Left kidney (tissue), 2 donors: Measurements from ENCODE around the gene CCDC33. TPM values are rescaled to one million over a fixed set of nuclear protein-coding genes. Genes with fewer than 3 reads are reported as not detected.

Experiments
- DNase-seq: peaks from one replicate; pipeline ENCODE4 v3.0.0-alpha.2; 2013
- polyA plus RNA-seq: library from polyadenylated mRNA; unstranded; fragments of 120-200 nt; gene quantifications from one replicate; pipeline ENCODE4 v1.2.1, GENCODE V29; 2013; ENCODE audit not compliant: insufficient read length

The CCDC33 gene
- polyA plus RNA-seq, 1 donor = 9.0 TPM

GRCh38 chr15:74229686-74230085 lies 6.4 kb upstream of the CCDC33 start:
- DNase-seq = no peak

- DNase-seq = no peak
Observed at GRCh38 chr15:74231475-74231874, 4.7 kb upstream of the CCDC33 start.

GRCh38 chr15:74233373-74233772 lies 2.8 kb upstream of the CCDC33 start:
- no peak for DNase-seq

- DNase-seq = no peak
Observed at GRCh38 chr15:74233851-74234597, 2.1 kb upstream of the CCDC33 start.

- no peak for DNase-seq
Observed at GRCh38 chr15:74234598-74234875, 1.6 kb upstream of the CCDC33 start.

GRCh38 chr15:74239051-74239705 lies 3.1 kb downstream of the CCDC33 start:
- DNase-seq = no peak

- no peak for DNase-seq
Observed at GRCh38 chr15:74240002-74240568, 4.0 kb downstream of the CCDC33 start.

GRCh38 chr15:74240897-74241614 lies 4.9 kb downstream of the CCDC33 start:
- no peak for DNase-seq

GRCh38 chr15:74242441-74243185 lies 6.5 kb downstream of the CCDC33 start:
- DNase-seq = no peak

- DNase-seq = no peak
Observed at GRCh38 chr15:74243431-74243830, 7.3 kb downstream of the CCDC33 start.

GRCh38 chr15:74244822-74245341 lies 8.8 kb downstream of the CCDC33 start:
- no peak for DNase-seq

- DNase-seq = no peak
Observed at GRCh38 chr15:74245342-74245931, 9.3 kb downstream of the CCDC33 start.

- no peak for DNase-seq
Observed at GRCh38 chr15:74250266-74250665, 14.1 kb downstream of the CCDC33 start.

GRCh38 chr15:74251131-74251811 lies 15.1 kb downstream of the CCDC33 start:
- DNase-seq = no peak

GRCh38 chr15:74252291-74252690 lies 16.2 kb downstream of the CCDC33 start:
- DNase-seq = no peak

- no peak for DNase-seq
Observed at GRCh38 chr15:74252721-74253120, 16.6 kb downstream of the CCDC33 start.

- no peak for DNase-seq
Observed at GRCh38 chr15:74253211-74253921, 17.2 kb downstream of the CCDC33 start.

- no peak for DNase-seq
Observed at GRCh38 chr15:74257105-74257504, 21.0 kb downstream of the CCDC33 start.

- DNase-seq = no peak
Observed at GRCh38 chr15:74257623-74258022, 21.5 kb downstream of the CCDC33 start.
